Forelimb muscle (tissue), 1 donor: Measurements from ENCODE around the gene TMSB10. TPM values are rescaled to one million over a fixed set of nuclear protein-coding genes. Genes with fewer than 3 reads are reported as not detected.

ENCODE experiments used
- DNase-seq: peaks from one replicate; pipeline ENCODE4 v3.0.0-alpha.2; 2013; ENCODE audit warnings: low read depth
- polyA plus RNA-seq: library from polyadenylated mRNA; unstranded; fragments of 120-200 nt; gene quantifications from one replicate; pipeline ENCODE4 v1.2.1, GENCODE V29; 2013; ENCODE audit not compliant: insufficient read length

TMSB10 gene
- polyA plus RNA-seq, 1 donor, result 1,084 TPM

- no peak for DNase-seq
These were observed 25.1 kb upstream of the TMSB10 start for GRCh38 chr2:84880395-84880644.

GRCh38 chr2:84880645-84881521 lies 24.6 kb upstream of the TMSB10 start, which contains the start of gene TRABD2A:
Gene TRABD2A, minus strand, starts transcription at chr2:84881084. Its CDS starts 45 bp downstream, at chr2:84881039.
- no peak for DNase-seq

GRCh38 chr2:84881581-84882413 lies 23.7 kb upstream of the TMSB10 start:
- no peak for DNase-seq

- DNase-seq, result no peak
These were observed 23.1 kb upstream of the TMSB10 start for GRCh38 chr2:84882414-84882738.

- DNase-seq, result no peak
These were observed 22.5 kb upstream of the TMSB10 start for GRCh38 chr2:84882775-84883550.

GRCh38 chr2:84884449-84884848 lies 21.0 kb upstream of the TMSB10 start:
- DNase-seq, result no peak

- DNase-seq, result no peak
These were observed 20.3 kb upstream of the TMSB10 start for GRCh38 chr2:84885111-84885510.

GRCh38 chr2:84886791-84887190 lies 18.7 kb upstream of the TMSB10 start:
- DNase-seq, result no peak

GRCh38 chr2:84888401-84889276 lies 16.8 kb upstream of the TMSB10 start:
- DNase-seq, result no peak

GRCh38 chr2:84889332-84889731 lies 16.1 kb upstream of the TMSB10 start:
- no peak for DNase-seq

GRCh38 chr2:84891355-84892010 lies 14.0 kb upstream of the TMSB10 start:
- DNase-seq, result no peak

- no peak for DNase-seq
These were observed 11.3 kb upstream of the TMSB10 start for GRCh38 chr2:84894131-84894586.

- DNase-seq, result no peak
These were observed 10.5 kb upstream of the TMSB10 start for GRCh38 chr2:84894758-84895520.

GRCh38 chr2:84896567-84896966 lies 8.9 kb upstream of the TMSB10 start:
- DNase-seq, result no peak

GRCh38 chr2:84897773-84898172 lies 7.7 kb upstream of the TMSB10 start:
- DNase-seq, result no peak

GRCh38 chr2:84899304-84900204 lies 5.9 kb upstream of the TMSB10 start:
- DNase-seq, result no peak

GRCh38 chr2:84900971-84901370 lies 4.5 kb upstream of the TMSB10 start:
- no peak for DNase-seq

GRCh38 chr2:84901593-84902120 lies 3.8 kb upstream of the TMSB10 start:
- DNase-seq, result no peak

- DNase-seq, result no peak
These were observed 2.9 kb upstream of the TMSB10 start for GRCh38 chr2:84902526-84902925.
